D721Med (cell line): ENCODE measurements around the gene APBA1.

ENCODE experiments used
- DNase-seq: peaks from one replicate; pipeline ENCODE4 v3.0.0; 2011; ENCODE audit warnings: low spot score; ENCODE audit not compliant: insufficient read length
- FAIRE-seq: peaks from 2 replicates; lab custom pipeline; 2011; peaks lifted over from hg19 to GRCh38; lab: Jason Lieb, UNC
- CTCF ChIP-seq: IDR thresholded peaks from 2 replicates; pipeline ENCODE4 v1.5.1; 2012; ENCODE audit warnings: mild to moderate bottlenecking, control low read depth; ENCODE audit not compliant: insufficient read depth; ENCODE audit errors: missing control alignments

APBA1 gene

GRCh38 chr9:69611221-69611620 is 61.0 kb downstream of the APBA1 start:
- no peak for DNase-seq
- FAIRE-seq, result no peak
- TF ChIP-seq CTCF, result no peak

- no peak for TF ChIP-seq CTCF
- no peak for FAIRE-seq
- DNase-seq, result no peak
Observed at GRCh38 chr9:69609156-69609555, 63.0 kb downstream of the APBA1 start.

- DNase-seq, result no peak
- FAIRE-seq, result no peak
- TF ChIP-seq CTCF, result no peak
Observed at GRCh38 chr9:69606089-69606488, 66.1 kb downstream of the APBA1 start.

- DNase-seq, result no peak
- TF ChIP-seq CTCF, result no peak
- FAIRE-seq, result no peak
Observed at GRCh38 chr9:69605406-69605805, 66.8 kb downstream of the APBA1 start.

GRCh38 chr9:69604568-69605219 is 67.5 kb downstream of the APBA1 start:
- DNase-seq (no peak), FAIRE-seq (no peak)
- no peak for TF ChIP-seq CTCF

- TF ChIP-seq CTCF, result no peak
- DNase-seq (no peak), FAIRE-seq (no peak)
Observed at GRCh38 chr9:69603656-69604055, 68.5 kb downstream of the APBA1 start.

- TF ChIP-seq CTCF, result no peak
- no peak for DNase-seq
- FAIRE-seq, result no peak
Observed at GRCh38 chr9:69602773-69603172, 69.4 kb downstream of the APBA1 start.
